Daoy (cell line): ENCODE measurements around the gene AQP9. TPM values are rescaled to one million over a fixed set of nuclear protein-coding genes. Genes with fewer than 3 reads are reported as not detected.
A peak's percentile ranks its signal among the peaks of the same experiment; 100 is the strongest.

Experiments used
- DNase-seq: peaks from one replicate; pipeline ENCODE4 v3.0.0-alpha.2; 2015; ENCODE audit warnings: low read depth
- total RNA-seq: library from RNA; depleted of rRNA; stranded (reverse); fragments of >200 nt; shearing (Covaris generic); gene quantifications from 2 replicates; pipeline ENCODE4 v1.2.3, GENCODE V29; 2014

The AQP9 gene
- total RNA-seq, 1 experiment from 2014 or later = not detected

- DNase-seq = no peak
Observed at GRCh38 chr15:58139989-58140522, 1.9 kb downstream of the AQP9 start.

GRCh38 chr15:58141894-58142293, 3.7 kb downstream of the AQP9 start:
- DNase-seq = no peak

GRCh38 chr15:58142827-58143461, 4.8 kb downstream of the AQP9 start:
- DNase-seq = no peak

GRCh38 chr15:58145606-58146005, 7.4 kb downstream of the AQP9 start:
- no peak for DNase-seq

- DNase-seq = no peak
Observed at GRCh38 chr15:58146211-58146610, 8.0 kb downstream of the AQP9 start.

- peak; percentile 71 for DNase-seq
Observed at GRCh38 chr15:58146749-58147148, 8.6 kb downstream of the AQP9 start.

- peak; percentile 51 for DNase-seq
Observed at GRCh38 chr15:58147171-58147611, 9.0 kb downstream of the AQP9 start.

- no peak for DNase-seq
Observed at GRCh38 chr15:58148120-58148519, 9.9 kb downstream of the AQP9 start.

- DNase-seq = no peak
Observed at GRCh38 chr15:58148633-58149445, 10.7 kb downstream of the AQP9 start.

GRCh38 chr15:58154769-58155168, 16.6 kb downstream of the AQP9 start:
- DNase-seq = no peak

- DNase-seq = no peak
Observed at GRCh38 chr15:58159827-58160386, 21.7 kb downstream of the AQP9 start.

GRCh38 chr15:58161436-58161930, 23.3 kb downstream of the AQP9 start:
- no peak for DNase-seq

GRCh38 chr15:58163985-58164384, 25.8 kb downstream of the AQP9 start:
- no peak for DNase-seq

- no peak for DNase-seq
Observed at GRCh38 chr15:58164926-58165325, 26.7 kb downstream of the AQP9 start.

GRCh38 chr15:58165661-58166060, 27.5 kb downstream of the AQP9 start:
- no peak for DNase-seq

GRCh38 chr15:58167095-58167691, 29.0 kb downstream of the AQP9 start:
- DNase-seq = no peak

GRCh38 chr15:58169934-58170333, 31.8 kb downstream of the AQP9 start:
- no peak for DNase-seq

- DNase-seq = no peak
Observed at GRCh38 chr15:58171476-58172061, 33.4 kb downstream of the AQP9 start.

GRCh38 chr15:58174709-58175108, 36.5 kb downstream of the AQP9 start:
- DNase-seq = no peak

GRCh38 chr15:58175955-58176354, 37.8 kb downstream of the AQP9 start:
- DNase-seq = no peak

- no peak for DNase-seq
Observed at GRCh38 chr15:58178668-58179067, 40.5 kb downstream of the AQP9 start.

GRCh38 chr15:58179206-58179605, 41.0 kb downstream of the AQP9 start:
- peak; percentile 52 for DNase-seq
